Omental fat pad (tissue), 4 donors: ENCODE data around the gene NOC4L. TPM values are rescaled to one million over a fixed set of nuclear protein-coding genes. Genes with fewer than 3 reads are reported as not detected.

ENCODE experiments used
- ATAC-seq: fragments of 150-250 bp; one replicate; pipeline ENCODE4 v1.9.1; 2016; ENCODE audit warnings: mild to moderate bottlenecking, moderate library complexity; ENCODE audit not compliant: low FRiP score
- DNase-seq: peaks from one replicate; pipeline ENCODE4 v3.0.0-alpha.2; 2019; ENCODE audit warnings: low spot score
- total RNA-seq, 4 donors: library from RNA; depleted of rRNA; stranded (reverse); fragments of >200 nt; gene quantifications; one replicate each; pipeline ENCODE4 v1.1.0, GENCODE V29; 2016
- TF ChIP-seq, protein P1 (sequence below), 3 donors: fragments of 450-650 bp; IDR thresholded peaks; one replicate each; pipeline ENCODE4 v1.5.1; 2016 to 2017; ENCODE audit warnings: antibody characterized with exemption in 3 of 3, mild to moderate bottlenecking in 3 of 3, moderate library complexity in 2 of 3

Gene NOC4L
- total RNA-seq, 4 donors from 2014 or later = 6.4 to 16.1 (median 9.3) TPM

DNA sequence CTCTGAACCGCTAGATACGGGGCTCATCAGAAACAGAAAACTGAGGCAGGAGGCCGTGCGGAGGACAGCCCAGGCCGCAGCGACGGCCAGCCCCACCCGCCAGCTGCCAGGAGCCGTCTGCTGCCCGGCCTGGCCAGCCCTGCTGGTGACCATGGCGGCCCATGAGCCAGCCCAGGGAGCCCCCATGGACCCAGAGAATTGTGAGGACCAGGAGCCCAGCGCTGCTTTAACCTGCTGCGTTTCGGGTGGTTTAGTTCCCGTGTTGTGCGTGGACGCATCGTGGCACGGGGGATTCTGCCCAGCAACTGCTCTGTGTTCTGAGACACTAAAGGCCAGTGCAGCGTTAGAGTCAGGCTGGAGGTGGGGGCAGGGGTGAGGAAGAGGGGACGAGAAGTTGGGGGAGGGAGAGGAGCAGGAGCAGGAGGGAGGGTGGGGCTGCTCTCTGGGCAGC, 44.2 kb downstream of the NOC4L start:
- no peak for DNase-seq
- no peak for ATAC-seq
- TF ChIP-seq, protein P1, sequence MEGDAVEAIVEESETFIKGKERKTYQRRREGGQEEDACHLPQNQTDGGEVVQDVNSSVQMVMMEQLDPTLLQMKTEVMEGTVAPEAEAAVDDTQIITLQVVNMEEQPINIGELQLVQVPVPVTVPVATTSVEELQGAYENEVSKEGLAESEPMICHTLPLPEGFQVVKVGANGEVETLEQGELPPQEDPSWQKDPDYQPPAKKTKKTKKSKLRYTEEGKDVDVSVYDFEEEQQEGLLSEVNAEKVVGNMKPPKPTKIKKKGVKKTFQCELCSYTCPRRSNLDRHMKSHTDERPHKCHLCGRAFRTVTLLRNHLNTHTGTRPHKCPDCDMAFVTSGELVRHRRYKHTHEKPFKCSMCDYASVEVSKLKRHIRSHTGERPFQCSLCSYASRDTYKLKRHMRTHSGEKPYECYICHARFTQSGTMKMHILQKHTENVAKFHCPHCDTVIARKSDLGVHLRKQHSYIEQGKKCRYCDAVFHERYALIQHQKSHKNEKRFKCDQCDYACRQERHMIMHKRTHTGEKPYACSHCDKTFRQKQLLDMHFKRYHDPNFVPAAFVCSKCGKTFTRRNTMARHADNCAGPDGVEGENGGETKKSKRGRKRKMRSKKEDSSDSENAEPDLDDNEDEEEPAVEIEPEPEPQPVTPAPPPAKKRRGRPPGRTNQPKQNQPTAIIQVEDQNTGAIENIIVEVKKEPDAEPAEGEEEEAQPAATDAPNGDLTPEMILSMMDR (IDR thresholded peaks at IDR 0.05) = no peak

DNA sequence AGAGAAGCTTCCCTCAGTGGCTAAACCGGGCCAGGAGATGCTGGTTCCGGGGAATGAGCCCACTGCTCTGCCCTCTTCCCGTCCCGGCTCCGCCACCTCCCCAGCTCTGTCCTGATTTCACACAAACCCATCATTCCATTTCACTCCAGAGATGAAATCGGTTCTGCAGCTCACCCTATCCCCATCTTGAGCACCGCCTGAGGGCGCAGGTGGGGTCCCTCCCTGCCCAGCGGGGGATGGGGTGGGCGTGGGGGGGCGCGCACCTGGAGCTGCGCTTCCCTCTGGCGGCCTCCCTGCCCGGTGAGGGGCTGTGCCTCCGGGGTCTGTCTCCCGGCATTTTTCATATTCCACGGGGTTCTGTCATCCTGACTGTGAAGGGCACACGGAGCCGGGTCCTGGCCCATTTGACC, 44.7 kb downstream of the NOC4L start:
- no peak for DNase-seq
- ATAC-seq = no peak
- TF ChIP-seq, protein P1 (IDR thresholded peaks at IDR 0.05) = no peak

DNA sequence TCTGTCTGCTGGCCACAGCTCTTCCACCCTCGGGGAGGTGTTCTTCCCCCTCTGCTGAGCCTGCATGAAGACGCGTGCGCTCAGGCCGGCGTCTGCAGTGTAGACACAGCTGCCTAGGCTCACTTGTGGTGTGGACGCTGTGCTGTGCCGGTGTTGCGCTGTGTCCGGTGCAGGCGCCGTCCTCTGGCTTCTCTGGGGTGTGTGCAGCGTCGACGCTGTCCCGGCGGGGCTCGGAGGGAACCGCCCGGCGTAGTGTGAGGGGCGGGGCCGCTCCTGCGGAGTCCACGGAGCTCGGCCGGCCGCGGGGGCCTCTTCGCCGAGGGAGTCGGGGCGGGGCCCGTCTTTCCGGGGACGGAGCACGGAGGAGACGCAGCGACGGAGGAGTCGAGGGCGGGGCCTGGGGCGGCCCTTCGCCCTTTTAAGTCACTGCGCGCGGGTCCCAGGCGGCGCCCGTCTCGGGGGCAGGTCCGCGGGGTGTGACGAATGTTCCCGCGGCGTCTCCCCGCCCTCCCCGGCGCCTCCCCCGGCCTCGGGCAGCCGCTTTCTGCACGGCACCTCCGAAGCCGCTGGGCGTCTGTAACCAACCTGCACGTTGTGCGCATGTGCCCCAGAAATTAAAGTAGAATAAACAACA, 45.2 kb downstream of the NOC4L start:
- DNase-seq (peak; percentile 54), ATAC-seq (peak; percentile 89)
- TF ChIP-seq, protein P1 (IDR thresholded peaks at IDR 0.05) = no peak

DNA sequence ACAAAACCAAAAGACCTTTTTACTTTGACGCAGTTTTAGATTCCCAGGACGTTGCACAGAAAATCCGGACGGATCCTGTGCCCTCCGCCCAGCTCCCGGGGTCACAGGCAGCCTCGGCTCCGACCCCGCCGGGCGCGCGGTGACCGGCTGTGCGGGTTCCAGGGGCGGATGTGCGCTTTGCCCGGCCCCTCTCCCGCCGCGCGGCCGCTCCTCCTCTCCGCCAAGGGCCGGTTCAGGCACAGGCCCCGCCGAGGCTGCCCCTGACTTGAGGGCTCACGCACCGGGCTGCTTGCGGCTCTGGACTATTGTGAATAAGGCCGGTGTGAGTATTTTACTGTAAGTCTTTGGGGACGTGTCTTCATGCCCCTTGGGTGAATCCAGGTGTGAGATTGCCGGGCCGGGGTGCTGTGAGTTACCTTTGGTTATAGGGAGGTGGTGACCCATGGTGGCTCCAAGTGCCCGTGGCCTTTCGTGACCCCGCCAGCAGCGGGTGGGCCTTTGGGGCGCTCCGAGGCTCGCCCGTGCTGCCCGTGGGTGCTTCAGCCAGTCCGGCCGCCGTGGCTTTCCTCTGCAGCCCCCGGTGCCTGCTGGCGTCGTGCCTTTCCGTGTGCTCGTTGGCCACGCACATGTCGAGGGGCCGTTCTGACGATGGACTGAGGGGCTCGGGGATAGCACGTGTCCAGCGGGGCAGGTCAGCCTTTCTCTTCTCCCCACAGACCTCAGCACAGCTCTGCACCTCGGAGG, 45.9 kb downstream of the NOC4L start:
- DNase-seq (no peak), ATAC-seq (peak; percentile 24)
- TF ChIP-seq, protein P1 (IDR thresholded peaks at IDR 0.05) = no peak

DNA sequence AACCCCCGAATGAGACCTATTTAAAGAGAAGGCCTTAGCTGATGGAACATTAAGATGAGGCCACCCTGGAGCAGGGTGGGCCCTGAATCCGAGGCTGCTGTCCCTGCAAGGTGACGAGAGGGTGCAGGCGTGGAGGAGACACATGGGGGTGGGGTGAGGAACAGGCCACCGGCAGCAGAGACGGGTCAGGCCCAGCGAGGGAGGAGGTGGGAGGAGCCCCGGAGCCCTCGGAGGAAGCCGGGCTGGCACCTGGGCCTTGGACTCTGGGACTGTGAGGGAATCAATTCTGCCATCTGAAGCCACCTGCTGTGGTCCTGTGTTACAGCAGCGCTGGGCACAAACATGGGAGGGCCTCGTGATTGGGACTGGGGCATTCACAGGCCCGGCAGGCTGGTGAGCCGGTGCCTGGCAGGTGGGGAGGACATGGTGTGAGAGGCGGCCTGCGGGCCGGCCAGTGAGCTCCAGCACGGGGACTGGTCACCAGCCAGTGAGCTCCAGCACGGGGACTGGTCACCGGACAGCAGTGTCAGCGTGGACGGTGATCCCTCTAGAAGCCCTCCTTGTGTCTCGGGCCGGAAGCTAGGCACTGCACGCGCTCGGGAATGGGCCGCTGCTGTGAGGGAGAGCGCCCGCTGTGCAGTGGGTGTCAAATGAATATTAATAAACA, 46.7 kb downstream of the NOC4L start:
- TF ChIP-seq, protein P1 (IDR thresholded peaks at IDR 0.05) = no peak
- DNase-seq (no peak), ATAC-seq (no peak)

DNA sequence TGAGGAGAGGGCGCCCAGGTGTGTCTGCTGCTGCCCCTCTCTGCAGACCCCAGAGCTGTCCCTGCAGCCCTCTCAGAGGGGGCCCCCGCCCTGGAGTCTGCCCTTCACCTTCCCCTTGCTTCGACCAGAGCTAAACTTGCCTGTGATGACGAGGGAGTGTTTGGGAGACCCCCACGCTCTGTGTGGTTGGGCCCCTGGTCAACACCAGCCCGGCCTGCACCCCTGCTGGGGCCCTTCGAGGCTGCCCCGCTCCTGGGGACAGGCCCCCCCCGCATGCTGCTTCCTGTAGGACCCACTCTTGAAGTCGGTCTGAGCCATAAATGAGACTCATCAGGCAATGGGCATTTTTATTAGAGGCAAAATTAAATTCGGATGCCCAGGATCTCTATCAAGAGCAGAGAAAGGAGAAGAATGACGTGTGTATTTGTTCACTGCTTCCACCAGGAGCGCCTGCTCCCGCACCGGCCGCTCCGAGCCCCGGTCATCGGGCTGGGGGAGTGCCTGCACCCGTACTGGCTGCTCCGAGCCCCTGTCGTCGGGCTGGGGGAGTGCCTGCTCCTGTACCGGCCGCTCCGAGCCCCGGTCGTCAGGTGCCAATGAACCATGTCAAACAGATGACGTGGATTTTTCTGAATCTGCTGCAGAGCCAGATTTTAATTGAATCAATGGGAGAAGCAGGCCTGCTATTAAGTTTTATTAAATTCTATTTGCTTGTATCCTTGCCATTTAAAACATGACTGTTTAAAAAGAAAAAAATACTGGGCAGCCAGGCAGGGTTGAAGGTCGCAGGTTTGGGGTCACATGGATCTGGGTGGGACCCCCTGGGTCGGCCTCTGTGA, 47.7 kb downstream of the NOC4L start:
- DNase-seq (no peak), ATAC-seq (no peak)
- TF ChIP-seq, protein P1 (IDR thresholded peaks at IDR 0.05) = no peak
